K562 (cell line): Measurements from ENCODE around the gene SDS. TPM values are rescaled to one million over a fixed set of nuclear protein-coding genes. Genes with fewer than 3 reads are reported as not detected.
A peak's percentile ranks its signal among the peaks of the same experiment; 100 is the strongest.

Source experiments
- AFF4 ChIP-seq: sonication (generic); formaldehyde crosslinking; IDR thresholded peaks from 2 replicates; pipeline ENCODE4 v1.8.0; 2023; ENCODE audit warnings: mild to moderate bottlenecking, missing genetic modification reagents
- CBX2 ChIP-seq: fragments of 200-600 bp; sonication (generic); IDR thresholded peaks from one replicate; pipeline ENCODE4 v1.6.1; 2012; ENCODE audit warnings: mild to moderate bottlenecking, low read length, inconsistent platforms; ENCODE audit not compliant: insufficient read depth, poor library complexity, severe bottlenecking
- ELF1 ChIP-seq: fragments of 200-800 bp; sonication (Bioruptor generic); IDR thresholded peaks from 2 replicates; pipeline ENCODE4 v1.6.1; 2016; ENCODE audit warnings: missing genetic modification characterization, missing compliant biosample characterization
- ELF2 ChIP-seq: fragments of 250-450 bp; sonication (Bioruptor Pico); IDR thresholded peaks from 2 replicates; pipeline ENCODE4 v1.5.0; 2021; ENCODE audit warnings: mild to moderate bottlenecking
- HCFC1 ChIP-seq: IDR thresholded peaks from 2 replicates; pipeline ENCODE4 v1.6.1; 2012; ENCODE audit warnings: low read depth, low read length, improper control_type of control experiment
- REST ChIP-seq, 2 experiments: fragments of 450-650 bp; formaldehyde crosslinking in 1 of 2; IDR thresholded peaks; 2 replicates each; pipeline versions ENCODE4 v1.4.0 to v1.6.1; 2014 to 2020; ENCODE audit warnings: mild to moderate bottlenecking in 2 of 2, borderline replicate concordance in 1 of 2, low read depth in 1 of 2
- ZFPM2 ChIP-seq: fragments of 250-450 bp; sonication (Bioruptor Pico); IDR thresholded peaks from 2 replicates; pipeline ENCODE4 v1.5.1; 2022; ENCODE audit warnings: mild to moderate bottlenecking
- ZNF518B ChIP-seq: fragments of 250-450 bp; sonication (Bioruptor Pico); IDR thresholded peaks from 2 replicates; pipeline ENCODE4 v1.5.0; 2021; ENCODE audit warnings: mild to moderate bottlenecking, moderate library complexity
- polyA plus RNA-seq, 8 experiments: library from polyadenylated mRNA; depleted of rRNA in 4 of 8; stranded (reverse) in 5 of 8; unstranded in 3 of 8; fragments of >200 nt; fragmentation: Nextera tagmentation in 2 of 8; fragmentation: Illumina TruSeq in 1 of 8; extraction: Ambion mirVana in 2 of 8; extraction: Trizol in 1 of 8; gene quantifications; 2 replicates each; pipeline versions ENCODE4 v1.2.1 to v1.2.3, GENCODE V29; 2011 to 2014; ENCODE audit warnings: inconsistent platforms in 1 of 8, missing spikeins in 1 of 8
- total RNA-seq, 7 experiments: library from RNA; depleted of rRNA in 6 of 7; stranded (reverse); fragments of >200 nt in 6 of 7; fragmentation: Illumina TruSeq in 2 of 7; extraction: Trizol in 2 of 7; gene quantifications; 2 replicates each; pipeline versions ENCODE4 v1.2.1 to v1.2.3, GENCODE V29; 2011 to 2021; ENCODE audit warnings: low replicate concordance in 1 of 7

SDS gene
- total and polyA plus RNA-seq, 9 of the 15 experiments (the other 6 are each of a cell fraction or from before 2014, with no cell fraction given): 0.07 to 1.1 (median 0.12) TPM; not detected in 1

- TF ChIP-seq ZNF518B (CRISPR knock-in tag) (no peak), REST (IDR thresholded peaks at IDR 0.05; ENCODE audit: borderline replicate concordance) (peak; percentile 22; the same call in 1 of the 2 replicates), REST (CRISPR knock-in tag; IDR thresholded peaks at IDR 0.05; ENCODE audit: low read depth) (no peak), ELF2 (CRISPR knock-in tag) (no peak), ZFPM2 (CRISPR knock-in tag) (no peak), CBX2 (no peak), HCFC1 (no peak), AFF4 (CRISPR knock-in tag) (0 out of 2 replicates have a peak, but pooled peaks have one; percentile 29), ELF1 (0 out of 2 replicates have a peak, but pooled peaks have one; percentile 25)
Observed at GRCh38 chr12:113416091-113416754, 12.5 kb upstream of the SDS start (continued).
